ENCODE results near the gene ELANE. TPM values are rescaled to one million over a fixed set of nuclear protein-coding genes. Genes with fewer than 3 reads are reported as not detected.
"Not testable (repeated sequence)": the region's sequence is repeated elsewhere in the genome, so short reads cannot be mapped to it uniquely, and the experiment has no call there.

ELANE gene
- total RNA-seq, 1 donor from 2014 or later = not detected

DNA sequence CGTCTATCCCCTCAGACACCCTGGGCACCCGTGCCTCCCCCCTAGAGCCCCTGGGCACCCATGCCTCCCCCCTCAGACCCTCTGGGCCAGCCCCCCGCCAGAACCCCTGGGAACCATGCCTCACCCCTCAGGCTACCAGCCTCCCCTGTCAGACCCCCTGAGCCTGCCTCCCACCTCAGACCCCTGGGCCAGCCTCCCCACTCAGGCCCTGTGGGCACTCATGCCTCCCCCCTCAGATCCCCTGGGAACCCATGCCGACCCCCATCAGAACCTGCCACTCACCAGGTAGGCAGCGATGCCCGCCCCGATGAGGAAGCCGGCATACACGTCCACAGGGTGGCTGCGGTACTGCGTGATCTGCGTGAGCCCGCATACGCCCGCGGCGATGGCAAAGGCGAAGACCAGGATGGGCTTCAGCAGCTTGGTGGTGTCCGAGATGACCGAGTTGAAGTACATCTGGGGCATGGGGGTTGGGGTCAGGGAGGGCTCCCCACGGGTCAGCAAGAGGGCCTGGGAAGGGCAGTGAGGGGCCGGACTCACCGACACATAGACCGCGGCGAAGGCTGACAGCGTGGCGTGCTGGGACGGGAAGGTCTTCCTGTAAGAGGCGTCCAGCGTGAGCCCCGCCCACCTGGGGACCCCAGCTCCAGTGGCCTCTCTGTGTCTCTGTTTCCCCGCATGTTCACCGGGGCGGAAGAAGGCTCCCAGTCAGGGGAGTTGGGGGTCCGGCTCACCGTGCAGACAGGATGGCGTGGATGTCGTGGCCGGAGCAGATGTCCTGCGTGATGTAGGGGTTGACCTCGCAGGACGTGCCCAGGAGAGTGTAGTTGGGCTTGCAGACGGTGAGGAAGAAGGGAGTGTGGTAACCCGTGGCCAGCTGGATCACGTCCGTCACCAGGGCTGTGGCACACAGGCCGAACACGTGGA is 37.7 kb upstream of the ELANE start:
- intact Hi-C loops (cut with micrococcal nuclease) = no loop called here

DNA sequence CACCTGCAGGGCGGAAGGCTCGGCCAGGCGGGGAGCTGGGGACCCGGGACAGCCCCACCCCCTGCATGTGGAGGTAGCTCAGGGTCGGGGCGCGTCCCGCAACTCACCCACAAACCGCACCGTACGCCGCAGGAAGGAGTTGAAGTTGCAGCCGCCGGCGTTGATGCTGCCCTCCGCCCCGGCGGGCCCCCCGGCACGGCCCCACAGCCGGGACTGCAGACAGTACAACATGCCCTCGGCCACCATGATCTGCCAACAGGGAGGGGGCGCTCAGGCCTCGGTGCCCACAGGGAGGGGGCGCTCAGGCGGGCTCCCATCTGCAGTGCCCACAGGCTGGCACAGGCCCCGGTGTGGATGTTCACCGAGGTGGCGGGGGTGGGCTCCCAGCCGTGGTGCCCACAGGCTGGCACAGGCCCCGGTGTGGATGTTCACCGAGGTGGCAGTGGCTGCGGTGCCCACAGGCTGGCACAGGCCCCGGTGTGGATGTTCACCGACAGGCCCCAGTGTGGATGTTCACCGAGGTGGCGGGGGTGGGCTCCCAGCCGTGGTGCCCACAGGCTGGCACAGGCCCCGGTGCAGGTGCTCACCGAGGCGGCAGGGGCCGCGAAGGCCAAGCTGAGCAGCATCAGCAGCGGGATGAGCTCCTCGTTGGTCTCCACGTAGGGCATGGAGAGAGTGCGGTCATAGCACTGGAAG is 36.9 kb upstream of the ELANE start:
- intact Hi-C loops (cut with micrococcal nuclease) = no loop called here

DNA sequence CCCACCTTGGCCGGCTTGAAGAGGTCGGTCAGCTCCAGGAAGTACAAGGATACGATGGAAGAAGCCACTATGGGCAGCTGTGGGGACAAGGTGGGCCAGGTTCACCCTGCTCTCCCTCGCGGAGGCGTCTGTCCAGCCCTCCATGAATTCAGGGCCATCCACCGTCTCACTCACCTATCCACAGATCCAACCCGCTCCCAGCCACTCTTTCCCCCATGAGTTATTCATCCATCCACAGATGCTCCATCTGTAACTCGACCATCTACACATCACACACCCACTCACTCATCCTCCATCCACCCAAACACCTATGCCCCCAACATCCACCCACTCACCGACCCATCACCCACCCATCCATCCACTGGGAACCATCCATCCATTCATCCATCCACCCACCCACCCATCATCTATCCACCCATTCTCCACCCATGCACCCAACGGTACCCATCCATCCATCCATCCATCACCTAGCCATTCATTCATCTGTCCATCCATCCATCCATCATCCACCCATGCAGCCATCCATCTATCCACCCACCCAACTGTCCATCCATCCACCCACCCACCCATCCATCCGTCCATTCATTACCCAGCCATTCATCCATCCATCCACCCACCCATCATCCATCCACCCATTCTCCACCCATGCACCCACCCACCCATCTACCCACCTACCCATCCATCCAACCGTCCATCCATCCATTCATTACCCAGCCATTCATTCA is 36.2 kb upstream of the ELANE start:
- intact Hi-C loops (cut with micrococcal nuclease) = no loop called here

DNA sequence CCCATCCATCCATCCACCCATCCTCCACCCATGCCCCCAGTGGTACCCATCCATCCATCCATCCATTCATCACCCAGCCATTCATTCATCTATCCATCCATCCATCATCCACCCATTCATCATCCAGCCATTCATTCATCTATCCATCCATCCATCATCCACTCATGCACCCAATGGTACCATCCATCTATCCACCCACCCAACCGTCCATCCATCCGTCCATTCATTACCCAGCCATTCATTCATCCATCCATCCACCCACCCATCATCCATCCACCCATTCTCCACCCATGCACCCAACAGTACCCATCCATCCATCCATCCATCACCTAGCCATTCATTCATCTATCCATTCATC is 35.6 kb upstream of the ELANE start:
- intact Hi-C loops (cut with micrococcal nuclease) = no loop called here

DNA sequence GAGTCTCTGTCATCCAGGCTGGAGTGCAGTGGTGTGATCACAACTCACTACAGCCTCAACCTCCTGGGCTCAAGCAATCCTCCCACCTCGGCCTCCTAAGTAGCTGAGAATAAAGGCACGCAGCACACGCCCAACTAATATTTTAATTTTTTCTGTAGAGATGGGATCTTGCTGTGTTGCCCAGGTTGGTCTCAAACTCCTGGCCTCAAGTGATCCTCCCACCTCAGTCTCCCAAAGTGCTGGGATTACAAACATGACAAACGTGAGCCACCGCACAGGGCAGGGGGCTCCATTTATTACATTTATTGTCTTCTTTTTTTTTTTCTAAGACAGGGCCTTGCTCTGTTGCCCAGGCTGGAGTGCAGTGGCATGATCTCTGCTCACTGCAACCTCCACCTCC is 31.9 kb upstream of the ELANE start:
- intact Hi-C loops (cut with micrococcal nuclease) = not testable (repeated sequence)

DNA sequence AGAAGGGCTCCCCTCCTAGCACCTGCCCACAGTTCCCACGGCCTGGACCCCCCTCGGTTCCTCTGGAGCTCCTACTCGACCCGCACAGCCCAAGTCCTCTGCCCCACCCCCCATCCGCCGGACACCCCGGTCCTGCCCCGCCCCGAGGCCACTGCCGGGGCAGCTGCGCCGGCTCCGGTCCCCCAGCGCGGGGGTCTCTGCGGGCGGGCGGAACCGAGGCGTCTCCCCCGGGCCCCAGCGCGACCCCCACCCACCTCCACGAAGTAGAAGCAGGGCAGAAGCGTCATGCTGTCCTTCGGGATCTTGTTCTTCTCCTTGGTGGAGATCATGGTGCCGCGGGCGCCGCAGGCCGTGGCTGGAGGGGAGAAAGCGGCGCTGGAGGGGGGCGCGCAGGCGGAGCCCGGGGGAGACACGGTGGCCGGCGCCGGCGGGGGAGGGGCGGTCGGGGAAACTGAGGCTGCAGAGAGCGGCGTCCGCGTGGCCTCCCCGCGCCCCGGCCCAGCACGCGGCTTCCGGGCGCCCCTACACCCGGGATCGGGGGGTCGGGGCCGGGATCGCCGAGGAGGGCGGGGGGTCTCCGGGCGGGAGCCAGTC is 30.8 kb upstream of the ELANE start:
- intact Hi-C loops (cut with micrococcal nuclease) = no loop called here

DNA sequence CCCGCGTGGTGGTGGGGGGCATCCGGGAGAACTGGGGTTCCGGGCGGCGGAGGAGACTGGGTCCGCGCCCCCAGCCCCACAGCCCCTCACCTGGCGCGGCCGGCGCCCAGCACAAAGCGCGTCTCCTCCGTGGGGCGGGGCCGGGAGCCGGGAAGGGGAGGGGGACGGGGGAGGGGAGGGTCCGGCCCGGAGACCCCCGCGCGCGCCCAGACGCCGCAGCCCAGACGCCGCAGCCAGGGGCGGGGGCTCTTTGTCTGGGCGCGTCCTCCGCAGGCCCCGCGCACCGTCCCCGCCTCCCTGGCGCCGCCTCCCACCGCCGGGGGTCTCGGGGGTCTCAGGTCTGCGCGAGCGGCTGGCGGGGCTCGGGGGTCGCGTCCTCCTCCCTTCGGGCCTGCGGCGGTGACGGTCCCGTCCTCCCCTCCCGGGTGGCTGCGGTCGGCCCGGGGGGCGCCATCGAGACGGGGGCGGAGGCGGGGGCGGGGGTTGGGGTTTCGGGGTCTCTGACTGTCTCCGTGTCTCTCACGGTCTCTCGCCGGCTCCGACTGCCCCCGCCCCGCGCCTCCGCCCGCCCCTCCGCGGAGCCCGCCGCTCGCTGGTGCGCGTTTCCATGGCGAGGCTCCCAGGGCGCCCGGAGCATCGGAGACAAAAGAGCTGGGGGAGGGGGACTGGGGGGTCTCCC is 30.1 kb upstream of the ELANE start, which contains the start of gene PLPPR3:
Gene PLPPR3, minus strand, starts transcription at position 131 of the 679 bp plus-strand sequence. CDS start 396 bp downstream, outside the sequence.
- intact Hi-C loops (cut with micrococcal nuclease) = no loop called here

DNA sequence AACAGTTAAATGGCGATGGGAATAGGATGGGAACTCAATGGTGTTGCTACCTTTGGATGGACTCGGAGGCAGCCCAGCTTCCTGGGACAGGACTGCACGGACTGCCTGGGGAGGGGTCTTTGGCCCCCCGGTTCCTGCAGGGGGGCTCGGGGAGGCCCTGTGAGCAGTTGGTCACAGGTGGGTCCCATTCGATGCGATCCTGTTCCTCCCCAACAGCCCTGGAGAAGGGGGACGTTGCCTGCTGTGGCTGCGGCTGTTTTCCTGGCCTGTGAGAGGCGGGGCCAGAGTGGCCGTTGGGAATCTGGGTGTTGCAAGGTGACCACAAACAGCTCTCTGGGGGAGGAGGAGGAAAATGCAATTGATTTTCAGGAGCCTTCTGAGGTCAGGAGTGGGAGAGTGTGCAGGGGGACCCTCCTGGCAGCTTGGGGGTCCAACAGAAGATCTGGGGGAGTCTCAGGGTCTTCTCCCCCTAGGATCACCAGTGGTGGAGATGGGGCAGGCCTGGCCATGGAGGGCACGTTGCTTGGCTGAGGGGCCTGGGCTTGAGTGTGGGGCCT is 28.5 kb upstream of the ELANE start:
- intact Hi-C loops (cut with micrococcal nuclease) = no loop called here

DNA sequence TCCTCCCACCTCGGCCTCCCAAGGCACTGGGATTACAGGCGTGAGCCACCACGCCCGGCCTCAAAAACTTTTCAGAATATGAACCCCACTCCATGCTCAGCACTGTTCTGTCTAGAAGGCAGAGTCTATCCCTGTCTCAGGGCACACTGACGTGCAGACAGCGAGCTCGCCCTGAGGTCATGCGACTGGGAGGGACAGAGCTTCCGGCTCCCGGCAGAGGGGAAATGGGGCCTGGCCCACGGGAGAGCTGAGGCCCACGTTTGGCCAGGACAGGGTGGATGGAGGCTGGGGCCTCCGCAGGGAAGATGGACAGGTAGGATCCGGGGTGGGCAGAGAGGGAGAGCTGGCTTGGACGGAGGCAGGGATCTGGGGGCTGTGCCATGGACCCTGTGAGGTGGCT is 27.2 kb upstream of the ELANE start:
- intact Hi-C loops (cut with micrococcal nuclease) = no loop called here

DNA sequence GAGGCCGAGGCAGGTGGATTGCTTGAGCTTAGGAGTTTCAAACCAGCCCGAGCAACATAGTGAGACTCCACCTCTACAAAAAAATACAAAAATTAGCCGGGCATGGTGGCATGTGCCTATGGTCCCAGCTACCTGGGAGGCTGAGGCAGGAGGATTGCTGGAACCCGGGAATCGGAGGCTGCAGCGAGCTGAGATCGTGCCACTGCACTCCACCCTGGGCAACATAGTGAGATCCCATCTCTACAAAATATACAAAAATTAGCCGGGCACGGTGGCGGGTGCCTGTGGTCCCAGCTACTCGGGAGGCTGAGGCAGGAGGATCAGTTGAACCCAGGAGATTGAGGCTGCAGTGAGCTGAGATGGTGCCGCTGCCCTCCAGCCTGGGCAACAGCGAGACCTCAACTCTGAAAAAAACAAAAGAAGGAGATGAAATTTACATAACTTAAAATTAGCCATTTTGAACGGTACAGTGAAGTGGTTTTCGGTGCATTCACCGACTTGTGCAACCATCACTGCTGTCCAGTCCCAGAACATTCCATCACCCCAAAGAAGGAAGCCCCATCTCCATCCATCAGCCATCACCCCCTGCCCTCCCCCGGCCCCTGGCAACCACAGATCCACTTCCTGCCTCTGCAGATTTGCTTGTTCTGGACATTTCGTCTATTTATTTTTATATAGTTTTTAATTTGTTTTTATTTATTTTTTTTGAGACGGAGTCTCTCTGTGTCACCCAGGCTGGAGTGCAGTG is 26.0 kb upstream of the ELANE start:
- intact Hi-C loops (cut with micrococcal nuclease) = no loop called here

DNA sequence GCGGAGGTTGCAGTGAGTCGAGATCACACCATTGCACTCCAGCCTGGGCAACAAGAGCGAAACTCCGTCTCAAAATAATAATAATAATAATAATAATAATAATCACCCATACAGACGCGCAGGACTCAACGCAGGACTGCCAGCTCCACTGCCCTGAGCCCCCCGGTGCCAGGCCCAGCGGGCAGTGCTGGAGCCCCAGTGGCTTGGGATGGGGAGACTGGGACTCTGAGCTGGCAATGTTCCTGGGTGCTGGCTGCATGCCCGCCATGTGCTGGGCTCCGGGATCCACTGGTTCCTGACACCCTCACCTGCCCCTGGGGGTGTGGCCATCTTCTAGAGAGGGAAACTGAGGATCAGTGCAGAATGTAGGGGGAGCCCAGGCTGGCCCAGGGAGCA is 24.8 kb upstream of the ELANE start:
- intact Hi-C loops (cut with micrococcal nuclease) = no loop called here

DNA sequence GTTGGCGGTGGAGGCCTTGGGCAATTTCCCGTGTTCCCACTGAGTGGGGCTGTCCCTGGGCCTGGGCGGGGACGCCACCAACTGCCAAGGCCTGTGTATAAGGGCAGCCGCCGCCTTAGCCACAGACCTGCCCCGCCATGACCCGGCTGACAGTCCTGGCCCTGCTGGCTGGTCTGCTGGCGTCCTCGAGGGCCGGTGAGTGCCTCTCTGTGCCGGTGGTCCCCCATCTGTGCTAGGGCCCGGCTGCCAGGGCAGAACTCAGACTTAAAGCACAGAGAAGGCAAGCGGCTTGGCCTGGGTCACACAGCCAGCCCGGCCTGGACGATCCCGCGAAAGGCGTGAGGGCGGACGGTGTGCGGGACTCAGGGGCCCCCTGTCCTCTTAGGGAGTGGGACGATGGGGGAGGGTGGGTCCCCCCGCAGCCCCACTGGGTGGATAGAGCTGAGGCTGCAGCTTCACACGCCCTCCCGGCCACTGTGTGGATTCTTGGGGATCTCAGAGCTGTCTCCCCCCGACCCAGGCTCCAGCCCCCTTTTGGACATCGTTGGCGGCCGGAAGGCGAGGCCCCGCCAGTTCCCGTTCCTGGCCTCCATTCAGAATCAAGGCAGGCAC is 24.3 kb upstream of the ELANE start, which contains the start of gene AZU1:
Gene AZU1, plus strand, starts transcription at position 128 of the 612 bp plus-strand sequence. Its CDS starts 10 bp downstream, at position 138.
- intact Hi-C loops (cut with micrococcal nuclease) = no loop called here

DNA sequence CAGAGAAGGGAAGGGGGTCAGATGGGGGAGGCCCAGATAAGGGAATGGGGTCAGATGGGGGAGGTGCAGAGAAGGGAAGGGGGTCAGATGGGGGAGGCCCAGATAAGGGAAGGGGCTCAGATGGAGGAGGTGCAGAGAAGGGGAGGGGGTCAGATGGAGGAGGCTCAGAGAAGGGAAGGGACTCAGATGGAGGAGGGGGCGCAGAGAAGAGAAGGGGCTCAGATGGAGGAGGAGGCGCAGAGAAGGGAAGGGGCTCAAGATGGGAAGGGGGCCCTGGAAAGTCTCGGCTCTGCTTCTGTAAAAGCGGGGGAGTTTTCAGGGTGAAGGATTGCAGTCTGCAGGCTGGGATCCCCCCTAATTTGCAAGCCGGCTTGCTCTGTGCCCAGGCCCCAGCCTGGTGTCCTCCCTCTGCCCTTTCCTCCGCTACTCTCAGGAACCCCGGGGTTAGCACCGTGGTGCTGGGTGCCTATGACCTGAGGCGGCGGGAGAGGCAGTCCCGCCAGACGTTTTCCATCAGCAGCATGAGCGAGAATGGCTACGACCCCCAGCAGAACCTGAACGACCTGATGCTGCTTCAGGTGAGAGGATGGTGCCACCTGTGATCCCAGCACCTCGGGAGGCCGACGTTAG is 22.9 kb upstream of the ELANE start:
- intact Hi-C loops (cut with micrococcal nuclease) = no loop called here

DNA sequence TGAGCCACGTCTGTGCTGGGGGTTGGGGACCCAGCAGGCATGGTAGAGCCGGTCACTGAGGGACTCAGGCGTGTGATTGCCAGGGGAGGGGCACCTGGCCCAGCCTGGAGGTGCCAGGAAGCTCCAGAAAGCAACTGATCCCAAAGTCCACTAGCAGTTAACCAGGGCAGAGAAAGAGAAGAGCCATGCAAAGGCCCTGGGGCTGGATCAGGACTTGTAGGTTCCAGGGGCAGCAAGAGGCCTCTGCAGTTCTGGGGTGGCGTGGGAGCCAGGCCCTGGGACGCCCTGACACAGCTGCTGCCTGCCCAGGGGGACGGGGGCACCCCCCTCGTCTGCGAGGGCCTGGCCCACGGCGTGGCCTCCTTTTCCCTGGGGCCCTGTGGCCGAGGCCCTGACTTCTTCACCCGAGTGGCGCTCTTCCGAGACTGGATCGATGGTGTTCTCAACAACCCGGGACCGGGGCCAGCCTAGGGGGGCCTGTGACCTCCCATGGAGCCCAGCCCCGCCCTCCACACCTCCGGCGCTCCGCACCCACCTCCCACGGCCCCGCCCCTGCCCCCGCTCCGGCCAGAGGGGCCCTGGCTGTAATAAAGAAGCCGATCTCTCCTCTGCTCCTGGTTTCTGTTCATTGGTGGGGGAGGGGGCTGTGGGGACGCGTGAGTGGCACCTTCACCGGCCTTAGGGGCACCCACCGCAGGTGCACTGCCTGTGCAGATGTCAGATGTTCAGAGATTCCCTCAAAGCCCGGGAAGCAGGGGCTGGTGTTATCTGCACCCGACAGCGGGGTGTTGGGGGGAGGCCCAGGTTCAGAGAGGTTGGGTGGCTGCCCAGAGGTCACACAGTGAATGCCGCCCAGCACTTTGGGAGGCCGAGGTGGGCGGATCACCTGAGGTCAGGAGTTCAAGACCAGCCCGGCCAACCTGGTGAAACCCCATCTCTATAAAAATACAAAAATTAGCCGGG is 20.4 kb upstream of the ELANE start:
- intact Hi-C loops (cut with micrococcal nuclease) = no loop called here

DNA sequence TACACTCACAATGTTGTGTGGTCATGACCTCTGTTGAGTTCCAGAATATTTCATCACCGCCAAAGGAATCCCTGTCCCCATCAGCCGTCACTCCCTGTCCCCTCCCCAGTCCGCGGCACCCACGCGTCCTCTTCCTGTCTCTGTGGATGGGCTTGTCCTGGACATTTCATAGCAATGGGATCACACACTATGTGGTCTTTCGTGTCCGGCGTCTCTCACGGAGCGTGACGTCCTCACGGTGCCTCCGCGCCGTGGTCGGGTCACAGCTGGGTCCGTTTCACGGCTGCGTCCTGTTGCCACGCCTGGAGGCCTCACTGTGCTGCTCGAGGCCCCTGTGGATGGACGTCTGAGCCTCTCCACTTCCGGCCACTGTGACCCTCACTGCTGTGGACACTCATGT is 17.9 kb upstream of the ELANE start:
- intact Hi-C loops (cut with micrococcal nuclease) = no loop called here

DNA sequence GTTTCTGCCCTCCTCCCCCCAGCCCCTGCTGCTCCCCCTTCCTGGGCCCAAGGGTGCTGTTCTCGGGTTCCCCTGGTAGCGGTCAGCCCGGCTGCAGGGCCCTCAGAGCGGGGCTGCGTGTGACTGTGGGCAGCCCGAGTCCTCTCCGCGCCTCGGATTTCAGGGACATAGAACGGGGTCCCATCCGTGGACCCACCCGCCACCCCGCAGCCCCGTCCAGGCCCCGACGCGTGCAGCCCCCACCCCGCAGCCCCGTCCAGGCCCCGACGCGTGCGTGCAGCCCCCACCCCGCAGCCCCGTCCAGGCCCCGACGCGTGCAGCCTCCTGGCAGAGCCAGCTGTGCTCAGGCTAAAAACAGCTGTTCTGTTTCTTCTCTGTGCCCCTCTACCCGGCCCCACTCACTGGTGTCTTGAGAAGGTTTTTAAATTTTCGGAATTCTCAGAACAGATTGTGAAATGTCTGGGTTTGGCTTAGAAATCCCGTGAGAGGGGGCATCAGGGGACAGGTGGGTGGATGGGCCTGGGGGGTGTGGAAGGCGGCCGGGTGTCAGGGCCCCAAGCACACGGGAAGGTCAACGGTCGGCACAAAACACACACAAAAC is 16.8 kb upstream of the ELANE start:
- intact Hi-C loops (cut with micrococcal nuclease) = no loop called here

DNA sequence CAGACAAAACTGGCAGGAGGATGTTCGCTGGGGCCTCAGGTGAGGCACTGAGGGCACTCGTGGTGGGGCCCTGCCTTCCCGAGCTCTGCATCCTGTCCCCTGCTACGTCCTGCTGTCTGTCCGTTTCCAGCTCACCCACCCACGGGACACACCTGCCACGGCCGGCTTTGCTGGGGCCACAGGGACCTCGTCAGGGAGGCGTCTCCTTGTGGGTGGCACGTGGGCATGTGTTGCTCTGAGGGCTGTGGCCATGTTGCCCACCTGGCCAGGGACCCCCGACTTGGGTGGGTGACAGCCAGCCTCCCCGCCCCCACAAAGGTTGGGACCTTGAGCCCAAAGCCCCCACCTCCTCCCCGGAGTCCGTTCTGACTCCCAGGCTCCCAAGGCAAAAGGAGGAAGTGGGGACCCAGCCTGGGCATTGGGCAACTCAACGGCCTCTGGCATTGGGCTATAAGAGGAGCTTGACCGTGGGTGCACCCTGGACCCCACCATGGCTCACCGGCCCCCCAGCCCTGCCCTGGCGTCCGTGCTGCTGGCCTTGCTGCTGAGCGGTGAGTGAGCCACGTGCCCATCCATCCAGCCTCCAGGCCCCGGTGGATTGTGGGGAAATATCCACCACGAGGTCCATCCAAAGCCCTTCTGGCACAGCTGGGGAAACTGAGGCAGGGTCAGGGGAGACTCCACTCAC is 11.4 kb upstream of the ELANE start, which contains the start of gene PRTN3:
Gene PRTN3, plus strand, starts transcription at position 481 of the 688 bp plus-strand sequence. Its CDS starts 10 bp downstream, at position 491.
- intact Hi-C loops (cut with micrococcal nuclease) = no loop called here

Measured in T-helper 1 cell treated with Interleukin-12 subunit alpha and Interleukin-12 subunit beta and Interleukin-4 antibody, amounts not matched to agents 30 ng/mL and 1 ng/mL, for 36 hours (primary cell).